ENCODE results near the gene ZP1. TPM values are rescaled to one million over a fixed set of nuclear protein-coding genes. Genes with fewer than 3 reads are reported as not detected.

The ZP1 gene
- total and polyA plus RNA-seq, 8 donors, result 0.11 TPM; not detected in 7

DNA sequence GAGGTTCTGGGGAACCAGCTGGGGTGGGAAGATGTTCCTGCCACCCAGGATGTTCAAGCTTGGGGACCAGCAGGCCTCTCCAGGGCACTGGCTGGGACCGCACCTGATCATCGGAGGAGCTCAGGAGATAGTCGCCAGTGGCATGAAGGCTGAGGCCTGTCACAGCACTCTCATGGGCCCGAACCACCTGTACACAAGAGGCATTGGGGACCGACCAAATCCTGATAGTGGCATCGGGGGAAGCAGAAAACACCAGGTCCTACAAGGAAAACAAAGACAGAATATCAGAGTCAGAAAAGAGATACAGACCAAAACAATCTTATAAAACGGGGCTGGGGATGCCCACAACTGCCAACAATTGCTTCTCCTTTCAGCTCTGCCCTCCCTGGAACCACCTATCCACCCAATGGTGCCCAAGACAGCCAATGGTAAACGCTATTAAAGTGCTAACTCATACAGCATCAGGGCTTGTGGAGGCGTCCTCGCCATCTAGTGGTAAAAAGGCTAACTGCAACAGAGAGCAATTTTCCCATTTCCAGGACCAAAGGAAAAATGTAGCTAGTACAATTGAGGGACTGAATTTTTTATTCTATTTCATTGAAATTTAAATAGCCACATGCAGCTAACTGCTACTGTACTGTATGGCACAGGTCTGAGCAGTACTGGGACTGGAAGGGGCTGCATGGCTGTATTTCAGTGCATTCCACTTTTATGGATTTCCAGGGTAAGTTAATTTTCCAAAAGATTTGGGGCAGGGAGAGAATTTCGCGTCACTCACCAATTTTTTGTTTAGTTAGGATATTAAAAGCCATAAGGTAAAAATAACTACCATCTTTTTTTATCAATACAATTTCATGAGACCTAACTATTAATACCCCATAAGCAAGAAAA lies 31.9 kb downstream of the ZP1 start:
- Histone ChIP-seq H3K4me1 (peaks cover 0 to 8% of the 10 kb centered on the region in 2 donors), H3K36me3 (peaks cover 0 to 95% of the 10 kb centered on the region in 2 donors), H3K27me3 (no peaks in the 10 kb centered on the region), H3K9me3 (no peaks in the 10 kb centered on the region), H3K27ac (no peak overlapping the region), H3K4me3 (no peak overlapping the region)
- DNase-seq (peak in 1 of 4 donors; percentile 58), ATAC-seq (peak; percentile 88)
- TF ChIP-seq, protein P1, sequence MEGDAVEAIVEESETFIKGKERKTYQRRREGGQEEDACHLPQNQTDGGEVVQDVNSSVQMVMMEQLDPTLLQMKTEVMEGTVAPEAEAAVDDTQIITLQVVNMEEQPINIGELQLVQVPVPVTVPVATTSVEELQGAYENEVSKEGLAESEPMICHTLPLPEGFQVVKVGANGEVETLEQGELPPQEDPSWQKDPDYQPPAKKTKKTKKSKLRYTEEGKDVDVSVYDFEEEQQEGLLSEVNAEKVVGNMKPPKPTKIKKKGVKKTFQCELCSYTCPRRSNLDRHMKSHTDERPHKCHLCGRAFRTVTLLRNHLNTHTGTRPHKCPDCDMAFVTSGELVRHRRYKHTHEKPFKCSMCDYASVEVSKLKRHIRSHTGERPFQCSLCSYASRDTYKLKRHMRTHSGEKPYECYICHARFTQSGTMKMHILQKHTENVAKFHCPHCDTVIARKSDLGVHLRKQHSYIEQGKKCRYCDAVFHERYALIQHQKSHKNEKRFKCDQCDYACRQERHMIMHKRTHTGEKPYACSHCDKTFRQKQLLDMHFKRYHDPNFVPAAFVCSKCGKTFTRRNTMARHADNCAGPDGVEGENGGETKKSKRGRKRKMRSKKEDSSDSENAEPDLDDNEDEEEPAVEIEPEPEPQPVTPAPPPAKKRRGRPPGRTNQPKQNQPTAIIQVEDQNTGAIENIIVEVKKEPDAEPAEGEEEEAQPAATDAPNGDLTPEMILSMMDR (IDR thresholded peaks at IDR 0.05), result peak; percentile 89 to 97
- intact Hi-C loops (cut with DNase I), result loop anchor here in 1 of 2 donors (5.0 kb wide), 1 partner anchor 62 kb away; no protein-coding TSS in a partner anchor

DNA sequence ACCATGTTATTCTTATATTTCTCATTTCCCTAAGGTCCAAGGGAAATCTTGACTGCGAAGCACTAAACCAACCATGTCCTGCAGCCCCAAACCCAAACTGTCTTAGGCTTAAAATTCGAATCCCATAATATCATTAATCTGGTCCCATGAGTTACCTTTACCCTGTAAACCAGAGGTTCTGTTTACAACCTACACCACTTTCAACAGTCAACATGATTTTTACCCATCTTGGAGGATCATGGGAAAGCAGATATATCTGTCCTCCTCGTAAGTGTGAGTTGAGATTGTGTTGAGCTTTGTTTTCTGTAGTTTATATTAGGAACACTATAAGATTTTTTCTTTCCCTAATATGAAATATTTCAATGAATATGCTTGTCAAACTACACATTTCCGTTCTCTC lies 32.6 kb downstream of the ZP1 start:
- DNase-seq, result no peak
- H3K4me3 ChIP-seq, result no peak overlapping the region
- no peak for ATAC-seq
- H3K9me3 ChIP-seq, result no peaks in the 10 kb centered on the region
- intact Hi-C loops (cut with DNase I), result loop anchor here in 1 of 2 donors (5.0 kb wide), 1 partner anchor 63 kb away; no protein-coding TSS in a partner anchor
- H3K27me3 ChIP-seq, result no peaks in the 10 kb centered on the region
- H3K27ac ChIP-seq, result no peak overlapping the region
- TF ChIP-seq, protein P1 (IDR thresholded peaks at IDR 0.05), result no peak
- peaks cover 0 to 15% of the 10 kb centered on the region in 2 donors for H3K4me1 ChIP-seq
- H3K36me3 ChIP-seq, result peaks cover 0 to 88% of the 10 kb centered on the region in 2 donors

DNA sequence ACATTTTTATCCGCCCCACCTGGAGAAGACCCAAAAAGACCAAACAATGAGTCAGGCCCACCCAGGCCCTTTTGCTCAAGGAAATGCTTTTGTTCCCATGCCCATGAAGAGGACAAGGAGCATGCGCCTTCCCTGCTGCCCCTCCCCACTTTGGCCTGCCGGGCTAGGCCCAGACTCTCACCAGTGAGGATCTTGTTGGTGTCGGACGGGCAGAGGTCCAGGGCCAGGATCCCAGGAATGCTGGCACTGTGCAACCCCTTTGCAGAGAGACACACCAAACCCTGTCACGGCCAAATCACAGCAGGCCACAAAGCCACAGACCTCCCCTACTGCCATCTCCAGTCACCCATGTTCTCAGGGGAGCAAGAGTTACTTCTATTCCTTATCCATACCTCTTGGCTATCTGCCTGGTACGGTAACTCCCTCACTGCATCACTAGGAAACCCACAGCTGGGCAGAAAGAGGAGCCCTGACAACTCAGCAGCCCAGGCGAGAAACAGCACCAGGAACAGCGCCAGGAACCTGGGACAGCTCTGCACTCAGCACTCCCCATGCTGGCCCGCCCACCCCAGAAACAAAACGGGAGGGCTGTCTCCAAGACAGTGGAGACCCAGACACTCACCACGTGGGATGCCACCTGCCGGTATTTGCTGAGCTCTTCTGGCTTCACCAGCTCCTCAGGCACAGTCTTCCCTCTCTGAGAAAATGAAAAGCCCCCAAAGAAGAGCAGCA lies 33.5 kb downstream of the ZP1 start:
- no peaks in the 10 kb centered on the region for H3K27me3 ChIP-seq
- DNase-seq (no peak), ATAC-seq (no peak)
- peaks cover 0 to 80% of the 10 kb centered on the region in 2 donors for H3K36me3 ChIP-seq
- no peak overlapping the region for H3K27ac ChIP-seq
- no peaks in the 10 kb centered on the region for H3K9me3 ChIP-seq
- H3K4me3 ChIP-seq, result no peak overlapping the region
- TF ChIP-seq, protein P1 (IDR thresholded peaks at IDR 0.05), result no peak
- peaks cover 0 to 23% of the 10 kb centered on the region in 2 donors for H3K4me1 ChIP-seq
- intact Hi-C loops (cut with DNase I), result no loop called here

DNA sequence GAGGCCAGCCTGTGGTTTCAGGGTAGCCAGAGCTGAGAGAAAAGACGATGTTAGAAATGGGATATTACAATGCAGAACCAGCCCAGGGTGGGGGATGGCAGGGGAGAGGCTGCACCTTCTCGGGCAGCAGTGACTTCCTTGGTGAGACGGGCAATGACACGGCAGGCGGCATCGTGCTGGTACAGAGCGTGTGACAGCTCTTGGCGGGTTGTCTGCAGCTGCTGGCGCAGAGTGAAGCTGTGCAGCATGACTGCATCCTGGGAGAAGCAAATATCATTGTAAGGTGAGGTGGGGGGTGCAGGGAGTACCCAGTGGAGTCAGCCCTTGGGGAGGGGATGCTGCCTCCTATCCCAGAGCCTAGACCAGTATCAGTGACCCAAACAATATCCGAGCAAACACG lies 35.3 kb downstream of the ZP1 start:
- no peaks in the 10 kb centered on the region for H3K9me3 ChIP-seq
- peaks cover 0 to 62% of the 10 kb centered on the region in 2 donors for H3K36me3 ChIP-seq

More for the DNA sequence above, 35.3 kb downstream of the ZP1 start:
- no peak for DNase-seq
- no peak for ATAC-seq
- intact Hi-C loops (cut with DNase I), result no loop called here
- no peaks in the 10 kb centered on the region for H3K27me3 ChIP-seq
- H3K27ac ChIP-seq, result no peak overlapping the region
- peaks cover 0 to 28% of the 10 kb centered on the region in 2 donors for H3K4me1 ChIP-seq
- no peak overlapping the region for H3K4me3 ChIP-seq
- TF ChIP-seq, protein P1 (IDR thresholded peaks at IDR 0.05), result no peak

Data from left lung (tissue), 10 donors.